ENCODE results near the gene PPP1R27. TPM values are rescaled to one million over a fixed set of nuclear protein-coding genes. Genes with fewer than 3 reads are reported as not detected.

PPP1R27 gene
- total RNA-seq, 1 donor from 2014 or later: not detected

DNA sequence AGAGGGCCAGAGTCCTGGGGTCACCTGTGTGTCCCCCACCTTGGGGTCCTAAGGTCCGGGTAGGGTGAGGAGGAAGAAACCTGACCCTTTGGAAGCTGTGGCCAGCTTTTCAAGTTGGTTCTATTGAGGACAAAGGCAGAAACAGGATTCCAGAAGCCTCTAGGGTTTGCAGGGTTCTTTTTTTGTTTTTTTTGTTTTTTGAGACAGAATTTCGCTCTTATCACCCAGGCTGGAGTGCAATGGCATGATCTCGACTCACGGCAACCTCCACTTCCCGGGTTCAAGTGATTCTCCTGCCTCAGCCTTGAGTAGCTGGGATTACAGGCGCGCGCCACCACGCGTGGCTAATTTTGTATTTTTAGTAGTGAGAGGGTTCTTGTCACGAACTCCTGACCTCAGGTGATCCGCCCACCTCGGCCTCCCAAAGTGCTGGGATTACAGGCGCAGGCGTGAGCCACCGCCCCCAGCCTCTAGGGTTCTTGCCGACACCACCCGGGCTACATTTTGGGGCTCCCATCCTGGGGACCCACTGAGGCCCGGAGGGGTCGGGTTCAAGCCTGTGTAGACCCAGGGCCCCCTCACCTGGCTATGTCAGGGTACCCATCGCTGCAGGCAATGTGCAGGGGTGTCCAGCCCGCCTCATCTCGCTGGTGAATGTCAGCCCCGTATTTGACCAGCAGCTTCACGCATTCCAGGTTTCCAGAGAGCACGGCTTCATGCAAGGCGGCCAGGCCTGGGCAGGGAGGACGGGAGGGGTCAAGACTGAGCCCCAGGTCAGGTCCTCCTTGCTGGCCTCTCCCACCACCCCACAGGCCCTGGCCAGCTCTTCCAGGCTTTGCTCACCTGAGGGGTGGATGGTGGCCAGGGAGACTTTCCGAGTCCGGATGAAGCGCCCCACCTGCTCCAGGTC is 674 bp downstream of the PPP1R27 start:
- Histone ChIP-seq H3K27me3 (ENCODE audit: control insufficient read depth, insufficient read depth, low read length) (no peaks in the 10 kb centered on the region), H3K4me3 (ENCODE audit: low read depth, low read length) (peak overlapping the region; percentile 79), H3K36me3 (ENCODE audit: control insufficient read depth, insufficient read depth, low read length) (no peaks in the 10 kb centered on the region)
- FAIRE-seq (no peak), DNase-seq (ENCODE audit: low read depth) (no peak)
- TF ChIP-seq, protein P1, sequence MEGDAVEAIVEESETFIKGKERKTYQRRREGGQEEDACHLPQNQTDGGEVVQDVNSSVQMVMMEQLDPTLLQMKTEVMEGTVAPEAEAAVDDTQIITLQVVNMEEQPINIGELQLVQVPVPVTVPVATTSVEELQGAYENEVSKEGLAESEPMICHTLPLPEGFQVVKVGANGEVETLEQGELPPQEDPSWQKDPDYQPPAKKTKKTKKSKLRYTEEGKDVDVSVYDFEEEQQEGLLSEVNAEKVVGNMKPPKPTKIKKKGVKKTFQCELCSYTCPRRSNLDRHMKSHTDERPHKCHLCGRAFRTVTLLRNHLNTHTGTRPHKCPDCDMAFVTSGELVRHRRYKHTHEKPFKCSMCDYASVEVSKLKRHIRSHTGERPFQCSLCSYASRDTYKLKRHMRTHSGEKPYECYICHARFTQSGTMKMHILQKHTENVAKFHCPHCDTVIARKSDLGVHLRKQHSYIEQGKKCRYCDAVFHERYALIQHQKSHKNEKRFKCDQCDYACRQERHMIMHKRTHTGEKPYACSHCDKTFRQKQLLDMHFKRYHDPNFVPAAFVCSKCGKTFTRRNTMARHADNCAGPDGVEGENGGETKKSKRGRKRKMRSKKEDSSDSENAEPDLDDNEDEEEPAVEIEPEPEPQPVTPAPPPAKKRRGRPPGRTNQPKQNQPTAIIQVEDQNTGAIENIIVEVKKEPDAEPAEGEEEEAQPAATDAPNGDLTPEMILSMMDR (IDR thresholded peaks at IDR 0.05; ENCODE audit: insufficient read depth, low read length, severe bottlenecking): no peak

DNA sequence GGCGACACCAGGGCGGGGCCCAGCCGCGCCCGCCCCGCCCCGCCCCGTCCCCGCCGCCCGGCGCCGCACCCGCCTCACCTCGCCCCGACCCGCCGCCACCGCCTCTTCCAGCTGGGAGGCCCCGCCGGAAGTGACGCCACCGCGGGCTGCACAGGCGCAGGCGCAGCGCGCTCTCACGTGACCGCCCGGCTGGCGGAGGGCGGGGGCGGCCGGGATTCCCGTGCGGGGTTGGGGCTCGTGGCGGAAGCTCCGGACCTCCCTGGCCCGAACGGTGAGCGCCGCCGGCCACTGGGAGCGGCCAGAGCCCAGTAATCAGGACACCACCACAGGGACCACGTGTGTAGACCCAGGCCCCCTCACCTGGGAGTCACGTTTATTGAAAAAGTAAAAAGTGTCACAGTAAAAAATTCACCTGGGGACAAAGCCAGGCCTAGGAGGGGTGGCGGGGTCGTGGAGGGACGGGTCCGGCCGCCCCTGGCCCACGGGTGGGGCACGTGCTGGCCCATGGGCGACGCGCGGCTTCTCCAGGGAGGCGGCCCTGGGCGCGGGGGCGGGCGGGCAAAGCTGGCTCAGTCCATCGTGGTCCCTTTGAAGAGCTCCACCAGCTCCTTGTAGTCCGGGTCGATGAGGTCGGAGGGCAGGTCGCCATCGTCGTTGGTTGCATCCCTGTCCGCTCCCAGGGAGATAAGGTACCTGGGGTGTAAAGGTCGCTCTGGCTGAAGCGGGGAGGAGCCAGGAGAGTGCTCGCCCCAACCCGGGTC is 1.5 kb downstream of the PPP1R27 start, which contains the start of gene MCRIP1:
MCRIP1 (minus strand) TSS at position 132 of the 761 bp plus-strand sequence. CDS start 8,785 bp downstream, outside the sequence.
- no peak for FAIRE-seq
- no peaks in the 10 kb centered on the region for H3K36me3 ChIP-seq (ENCODE audit: control insufficient read depth, insufficient read depth, low read length)
- TF ChIP-seq, protein P1 (IDR thresholded peaks at IDR 0.05; ENCODE audit: insufficient read depth, low read length, severe bottlenecking): no peak
- H3K4me3 ChIP-seq (ENCODE audit: low read depth, low read length): peak within 1 kb of the TSS; percentile 79
- peak; percentile 74 for DNase-seq (ENCODE audit: low read depth)
- H3K27me3 ChIP-seq (ENCODE audit: control insufficient read depth, insufficient read depth, low read length): no peaks in the 10 kb centered on the region

DNA sequence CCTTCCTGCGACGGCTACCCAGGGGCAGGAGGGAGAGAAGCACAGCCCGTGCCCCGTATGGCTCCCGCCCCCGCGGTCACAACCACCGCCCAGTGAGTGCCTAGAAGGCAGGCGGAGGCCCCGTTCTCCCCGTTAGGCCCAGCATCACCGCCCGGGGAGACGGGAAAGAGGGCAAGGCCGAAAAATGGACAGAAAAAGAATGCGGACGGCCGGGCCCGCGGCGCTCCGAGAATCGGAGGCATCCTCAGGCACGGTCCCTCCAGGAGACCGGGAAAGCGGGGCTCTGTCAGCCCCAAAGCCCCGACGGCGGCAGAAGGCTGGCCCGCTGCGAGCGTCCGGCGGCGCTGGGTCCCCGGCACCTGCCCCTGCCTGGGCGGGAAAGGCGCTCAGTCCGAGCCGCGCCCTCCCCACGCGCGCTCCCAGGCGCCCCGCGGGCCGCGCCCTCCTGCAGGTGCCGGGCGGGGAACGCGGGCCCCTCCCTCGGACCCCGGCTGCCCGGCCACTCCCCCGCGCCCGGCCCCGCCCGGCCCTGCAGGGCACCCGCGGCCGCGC is 2.2 kb downstream of the PPP1R27 start:
- TF ChIP-seq, protein P1 (IDR thresholded peaks at IDR 0.05; ENCODE audit: insufficient read depth, low read length, severe bottlenecking): no peak

DNA sequence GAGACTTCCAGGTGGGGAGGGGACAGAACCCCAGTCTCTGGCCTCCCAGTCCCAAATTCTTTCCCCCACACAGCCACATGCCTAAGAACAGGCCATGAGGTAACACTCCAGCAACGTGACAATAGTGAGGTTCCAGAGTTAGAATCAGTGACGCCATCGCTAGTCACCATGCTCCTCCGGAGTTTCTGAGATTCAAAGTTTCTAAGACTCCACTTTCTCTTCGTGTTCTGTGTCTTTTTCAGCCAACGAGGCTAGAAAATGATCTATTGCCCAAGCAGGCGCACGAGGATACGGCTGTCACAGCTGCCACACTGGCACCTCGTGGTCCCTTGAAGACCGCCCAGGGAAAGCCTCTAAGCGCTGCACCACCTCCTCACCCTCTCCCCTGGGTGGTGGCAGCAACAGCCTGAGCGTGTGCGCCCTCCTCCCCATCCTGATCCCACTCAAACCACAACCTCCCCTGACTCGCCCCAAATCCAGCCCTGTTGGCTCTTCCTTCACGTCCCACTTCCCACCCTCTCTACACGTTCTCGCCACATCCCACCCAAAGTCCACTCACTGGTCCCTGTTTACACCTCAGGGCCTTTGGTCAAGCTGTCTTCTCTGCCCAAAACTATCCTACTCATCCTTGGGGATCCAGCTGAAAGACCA is 2.8 kb downstream of the PPP1R27 start:
- DNase-seq (ENCODE audit: low read depth): peak; percentile 65
- Histone ChIP-seq H3K36me3 (ENCODE audit: control insufficient read depth, insufficient read depth, low read length) (no peaks in the 10 kb centered on the region), H3K4me3 (ENCODE audit: low read depth, low read length) (peak overlapping the region; percentile 52), H3K27me3 (ENCODE audit: control insufficient read depth, insufficient read depth, low read length) (no peaks in the 10 kb centered on the region)
- no peak for FAIRE-seq
- TF ChIP-seq, protein P1 (IDR thresholded peaks at IDR 0.05; ENCODE audit: insufficient read depth, low read length, severe bottlenecking): no peak

More for the DNA sequence above, 2.2 kb downstream of the PPP1R27 start:
- Histone ChIP-seq H3K36me3 (ENCODE audit: control insufficient read depth, insufficient read depth, low read length) (no peaks in the 10 kb centered on the region), H3K4me3 (ENCODE audit: low read depth, low read length) (peak overlapping the region; percentile 52), H3K27me3 (ENCODE audit: control insufficient read depth, insufficient read depth, low read length) (no peaks in the 10 kb centered on the region)
- no peak for FAIRE-seq
- DNase-seq (ENCODE audit: low read depth): no peak

DNA sequence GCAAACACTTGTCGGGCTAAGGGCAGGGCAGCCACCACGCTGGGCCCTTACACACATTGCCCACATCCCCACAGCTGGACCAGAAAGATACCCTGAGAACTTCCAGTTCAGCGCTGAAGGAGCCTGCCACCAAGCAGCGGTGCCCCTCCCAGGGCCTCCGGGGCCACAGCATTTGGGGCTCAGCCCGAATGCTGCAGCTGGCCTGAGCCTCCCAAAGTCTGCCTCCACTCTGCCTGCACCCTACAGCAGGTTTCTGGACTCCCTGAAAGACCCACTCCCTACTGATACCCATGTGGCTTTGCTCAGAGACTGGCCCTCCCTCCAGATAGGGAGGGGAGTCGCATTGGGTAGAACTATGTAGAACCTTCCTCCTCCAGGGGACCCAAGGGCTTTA is 3.3 kb downstream of the PPP1R27 start:
- no peak for DNase-seq (ENCODE audit: low read depth)
- Histone ChIP-seq H3K27me3 (ENCODE audit: control insufficient read depth, insufficient read depth, low read length) (no peaks in the 10 kb centered on the region), H3K4me3 (ENCODE audit: low read depth, low read length) (no peak overlapping the region), H3K36me3 (ENCODE audit: control insufficient read depth, insufficient read depth, low read length) (no peaks in the 10 kb centered on the region)
- FAIRE-seq: no peak
- TF ChIP-seq, protein P1 (IDR thresholded peaks at IDR 0.05; ENCODE audit: insufficient read depth, low read length, severe bottlenecking): no peak

Measured in bronchial epithelial cell (primary cell).